CD4-positive, CD25-positive, alpha-beta regulatory T cell (primary cell): ENCODE measurements around the gene PSPC1. TPM values are rescaled to one million over a fixed set of nuclear protein-coding genes. Genes with fewer than 3 reads are reported as not detected.

Experiments
- ATAC-seq, 2 donors: fragments of 150-1000 bp; cut with Tn5 transposase; one replicate each; pipeline ENCODE4 v1.10.0; 2021; ENCODE audit warnings: low read depth in 2 of 2, moderate number of reproducible peaks in 2 of 2, moderate library complexity in 1 of 2
- DNase-seq, 3 donors: peaks; one replicate each; pipeline versions ENCODE4 v3.0.0 to v3.0.0-alpha.2; 2012 to 2022; ENCODE audit warnings: mixed read lengths in 1 of 3
- H3K27ac ChIP-seq: one replicate; pipeline ENCODE4 v1.7.0; 2013; ENCODE audit warnings: mild to moderate bottlenecking, low read length; ENCODE audit not compliant: insufficient read depth, poor library complexity, severe bottlenecking
- H3K27me3 ChIP-seq: one replicate; pipeline ENCODE4 v1.7.0; 2013; ENCODE audit warnings: low read length; ENCODE audit not compliant: control insufficient read depth, insufficient read depth
- H3K36me3 ChIP-seq: one replicate; pipeline ENCODE4 v1.7.0; 2013; ENCODE audit warnings: mild to moderate bottlenecking, low read length, moderate library complexity; ENCODE audit not compliant: control insufficient read depth, insufficient read depth
- H3K4me1 ChIP-seq: 2 replicates; pipeline ENCODE4 v1.7.0; 2013; ENCODE audit warnings: mild to moderate bottlenecking, low read length; ENCODE audit not compliant: insufficient read depth, control insufficient read depth, poor library complexity, severe bottlenecking
- H3K4me3 ChIP-seq: one replicate; pipeline ENCODE4 v1.7.0; 2013; ENCODE audit warnings: low read depth, mild to moderate bottlenecking, low read length, moderate library complexity
- H3K9me3 ChIP-seq, 2 experiments: 1 replicate in 1 of 2; 2 replicates in 1 of 2; pipeline ENCODE4 v1.7.0; 2013; ENCODE audit warnings: low read length in 2 of 2, mild to moderate bottlenecking in 1 of 2, moderate library complexity in 1 of 2; ENCODE audit not compliant: control insufficient read depth in 2 of 2
- H3K27ac Mint-ChIP-seq, 3 donors: one replicate each; pipeline ENCODE4 v1.8.0; 2020 to 2022; ENCODE audit warnings: mild to moderate bottlenecking in 3 of 3, mixed read lengths in 3 of 3, moderate library complexity in 2 of 3
- H3K27me3 Mint-ChIP-seq: one replicate; pipeline ENCODE4 v1.8.0; 2022; ENCODE audit warnings: mild to moderate bottlenecking, mixed read lengths
- H3K36me3 Mint-ChIP-seq: one replicate; pipeline ENCODE4 v1.8.0; 2020; ENCODE audit warnings: mixed read lengths
- H3K4me1 Mint-ChIP-seq, 4 donors: one replicate each; pipeline ENCODE4 v1.8.0; 2020 to 2022; ENCODE audit warnings: mixed read lengths in 4 of 4, mild to moderate bottlenecking in 1 of 4
- H3K4me3 Mint-ChIP-seq, 4 donors: one replicate each; pipeline ENCODE4 v1.8.0; 2020 to 2022; ENCODE audit warnings: mild to moderate bottlenecking in 4 of 4, mixed read lengths in 4 of 4, moderate library complexity in 3 of 4
- H3K9me3 Mint-ChIP-seq, 7 donors: one replicate each; pipeline ENCODE4 v1.8.0; 2020 to 2022; ENCODE audit warnings: mixed read lengths in 7 of 7, mild to moderate bottlenecking in 3 of 7, moderate library complexity in 2 of 7
- polyA plus RNA-seq, 4 donors: library from polyadenylated mRNA; unstranded; fragments of 300-500 nt; fragmentation: Illumina TruSeq; gene quantifications; one replicate each; pipeline ENCODE4 v1.2.3, GENCODE V29; 2021
- total RNA-seq: library from RNA; stranded (reverse); gene quantifications from one replicate; pipeline ENCODE4 v1.2.3, GENCODE V29; 2022

The PSPC1 gene
- total and polyA plus RNA-seq, 5 donors from 2014 or later = 24.4 to 107 (median 32.3) TPM

DNA sequence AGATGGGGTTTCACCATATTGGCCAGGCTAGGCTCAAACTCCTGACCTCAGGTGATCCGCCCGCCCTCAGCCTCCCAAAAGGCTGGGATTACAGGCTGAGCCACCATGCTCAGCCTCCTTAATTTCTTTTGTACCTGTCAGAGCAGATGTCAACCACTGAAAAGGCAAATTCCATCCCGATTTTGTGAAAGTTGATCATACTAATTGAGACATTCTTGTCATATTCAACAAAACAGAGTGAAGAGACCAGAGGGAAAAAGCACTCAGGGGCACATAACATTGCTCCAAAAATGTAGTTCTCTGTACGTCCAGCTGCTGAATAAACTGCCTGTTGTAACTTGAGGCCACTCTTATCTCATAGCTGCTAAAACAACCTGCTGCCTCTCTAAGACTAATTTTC is 27.4 kb upstream of the PSPC1 start:
- H3K36me3 Mint-ChIP-seq = peaks cover 3% of the 10 kb centered on the region
- H3K4me3 ChIP-seq = no peak overlapping the region
- no peaks in the 10 kb centered on the region for H3K4me1 Mint-ChIP-seq
- H3K27ac ChIP-seq = no peak overlapping the region
- no peak overlapping the region for H3K4me3 Mint-ChIP-seq
- no peaks in the 10 kb centered on the region for H3K27me3 Mint-ChIP-seq
- no peak overlapping the region for H3K27ac Mint-ChIP-seq
- no peaks in the 10 kb centered on the region for H3K9me3 ChIP-seq
- DNase-seq = no peak
- ATAC-seq = no peak
- no peaks in the 10 kb centered on the region for H3K4me1 ChIP-seq
- no peaks in the 10 kb centered on the region for H3K27me3 ChIP-seq
- H3K9me3 Mint-ChIP-seq = peaks cover 0 to 2% (median 0%) of the 10 kb centered on the region in 7 donors
- H3K36me3 ChIP-seq = no peaks in the 10 kb centered on the region

DNA sequence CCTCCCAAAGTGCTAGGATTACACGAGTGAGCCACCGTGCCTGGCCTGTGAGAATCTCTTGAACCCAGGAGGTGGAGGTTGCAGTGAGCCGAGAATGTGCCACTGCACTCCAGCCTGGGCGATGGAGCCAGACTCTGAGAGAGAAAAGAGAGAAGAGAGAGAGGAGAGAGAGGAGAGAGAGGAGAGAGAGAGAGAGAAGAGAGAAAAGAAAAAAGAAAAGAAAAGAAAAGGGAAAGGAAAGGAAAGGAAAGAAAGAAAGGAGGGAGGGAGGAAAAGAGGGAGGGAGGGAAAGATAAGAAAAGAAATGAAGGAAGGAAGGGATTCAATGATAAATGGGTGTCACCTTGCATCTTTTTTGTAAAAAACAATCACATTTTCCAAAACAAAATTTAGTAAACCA is 23.0 kb upstream of the PSPC1 start:
- peaks cover 0 to 2% (median 0%) of the 10 kb centered on the region in 7 donors for H3K9me3 Mint-ChIP-seq
- H3K36me3 ChIP-seq = no peaks in the 10 kb centered on the region
- no peak for ATAC-seq

DNA sequence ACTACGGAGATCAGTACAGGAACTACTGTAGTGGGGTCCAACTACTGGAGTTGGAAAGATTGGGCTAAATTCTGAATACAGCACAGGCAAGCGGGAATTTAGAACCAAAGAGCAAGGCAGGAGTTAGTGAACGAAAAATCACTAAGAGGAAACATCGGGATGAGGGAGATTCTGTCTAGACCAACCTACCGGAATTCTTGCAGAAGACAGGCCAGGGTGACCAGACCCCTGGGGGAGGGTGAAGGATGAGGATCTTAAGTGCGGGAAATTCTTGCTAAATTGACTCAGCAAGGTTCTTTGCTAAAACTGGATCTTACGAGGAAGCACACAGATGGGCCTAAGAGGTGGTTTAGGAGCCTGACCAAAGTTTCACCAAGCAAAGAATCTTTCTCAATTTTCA is 13.2 kb upstream of the PSPC1 start:
- Mint-ChIP-seq H3K4me1 (no peaks in the 10 kb centered on the region), H3K4me3 (no peak overlapping the region), H3K27ac (no peak overlapping the region), H3K9me3 (peaks cover 0 to 1% (median 0%) of the 10 kb centered on the region in 7 donors), H3K36me3 (peaks cover 5% of the 10 kb centered on the region), H3K27me3 (no peaks in the 10 kb centered on the region)
- Histone ChIP-seq H3K27ac (no peak overlapping the region), H3K36me3 (no peaks in the 10 kb centered on the region), H3K4me3 (no peak overlapping the region), H3K9me3 (no peaks in the 10 kb centered on the region), H3K4me1 (no peaks in the 10 kb centered on the region), H3K27me3 (no peaks in the 10 kb centered on the region)
- DNase-seq (no peak), ATAC-seq (no peak)

More for the DNA sequence above, 23.0 kb upstream of the PSPC1 start:
- Histone ChIP-seq H3K27ac (no peak overlapping the region), H3K9me3 (no peaks in the 10 kb centered on the region), H3K27me3 (no peaks in the 10 kb centered on the region), H3K4me3 (no peak overlapping the region), H3K4me1 (no peaks in the 10 kb centered on the region)
- Mint-ChIP-seq H3K36me3 (no peaks in the 10 kb centered on the region), H3K4me3 (no peak overlapping the region), H3K27me3 (no peaks in the 10 kb centered on the region), H3K27ac (no peak overlapping the region), H3K4me1 (no peaks in the 10 kb centered on the region)
- no peak for DNase-seq

DNA sequence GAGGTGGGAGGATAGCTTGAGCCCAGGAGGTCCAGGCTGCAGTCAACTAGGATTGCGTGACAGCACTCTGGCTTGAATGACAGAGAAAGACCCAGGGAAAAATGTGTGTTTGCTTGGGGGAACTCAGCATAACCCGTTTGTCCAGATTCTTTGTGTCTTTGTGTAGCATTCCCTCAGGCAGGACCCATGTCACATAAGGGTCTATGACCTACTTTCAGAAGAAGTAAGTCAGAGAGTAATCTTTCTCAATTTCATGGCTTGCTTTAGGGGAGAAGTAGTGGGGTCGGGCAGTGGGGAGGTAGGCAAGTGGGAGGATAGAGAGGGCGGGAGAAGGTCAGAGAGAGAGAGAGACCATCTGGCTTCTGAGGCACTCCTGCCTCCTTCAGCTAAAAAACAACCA is 11.9 kb upstream of the PSPC1 start:
- DNase-seq = no peak
- Histone ChIP-seq H3K4me3 (no peak overlapping the region), H3K36me3 (no peaks in the 10 kb centered on the region), H3K9me3 (no peaks in the 10 kb centered on the region), H3K4me1 (no peaks in the 10 kb centered on the region), H3K27me3 (no peaks in the 10 kb centered on the region), H3K27ac (no peak overlapping the region)
- Mint-ChIP-seq H3K4me3 (no peak overlapping the region), H3K9me3 (no peaks in the 10 kb centered on the region), H3K4me1 (no peaks in the 10 kb centered on the region), H3K27me3 (no peaks in the 10 kb centered on the region), H3K27ac (no peak overlapping the region), H3K36me3 (peaks cover 5% of the 10 kb centered on the region)
- ATAC-seq = no peak

DNA sequence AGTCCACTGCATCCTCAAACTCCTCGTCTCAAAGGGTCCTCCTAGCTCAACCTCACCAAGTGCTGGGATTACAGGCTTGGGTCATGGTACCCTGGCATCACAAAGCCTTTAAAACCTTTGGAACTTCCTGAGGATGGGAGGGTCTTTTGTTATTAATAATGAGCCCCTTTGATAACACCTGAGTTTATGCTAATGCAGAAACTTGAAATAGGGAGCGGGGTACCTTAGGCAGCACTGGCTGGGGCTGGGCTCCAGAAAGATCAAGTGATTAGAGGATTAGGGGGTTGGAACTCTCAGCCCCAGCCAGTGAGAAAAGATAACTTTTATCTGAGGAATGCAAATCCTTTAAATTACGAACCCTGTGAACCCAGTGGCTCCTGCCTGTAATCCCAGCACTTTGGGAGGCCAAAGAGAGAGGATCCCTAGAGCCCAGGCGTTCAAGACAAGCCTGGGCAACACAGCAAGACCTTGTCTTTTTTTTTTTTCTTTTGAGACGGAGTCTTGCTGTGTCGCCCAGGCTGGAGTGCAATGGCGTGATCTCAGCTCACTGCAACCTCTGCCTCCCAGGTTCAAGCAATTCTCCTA is 9.3 kb upstream of the PSPC1 start:
- no peak overlapping the region for H3K27ac Mint-ChIP-seq
- Histone ChIP-seq H3K36me3 (no peaks in the 10 kb centered on the region), H3K9me3 (no peaks in the 10 kb centered on the region), H3K27ac (no peak overlapping the region), H3K27me3 (no peaks in the 10 kb centered on the region), H3K4me3 (no peak overlapping the region), H3K4me1 (no peaks in the 10 kb centered on the region)
- no peak for DNase-seq
- no peaks in the 10 kb centered on the region for H3K9me3 Mint-ChIP-seq
- peak overlapping the region in 1 of 4 donors; percentile 21 for H3K4me3 Mint-ChIP-seq
- H3K4me1 Mint-ChIP-seq = peaks cover 0 to 2% (median 0%) of the 10 kb centered on the region in 4 donors
- no peaks in the 10 kb centered on the region for H3K36me3 Mint-ChIP-seq
- no peak for ATAC-seq
- H3K27me3 Mint-ChIP-seq = no peaks in the 10 kb centered on the region

DNA sequence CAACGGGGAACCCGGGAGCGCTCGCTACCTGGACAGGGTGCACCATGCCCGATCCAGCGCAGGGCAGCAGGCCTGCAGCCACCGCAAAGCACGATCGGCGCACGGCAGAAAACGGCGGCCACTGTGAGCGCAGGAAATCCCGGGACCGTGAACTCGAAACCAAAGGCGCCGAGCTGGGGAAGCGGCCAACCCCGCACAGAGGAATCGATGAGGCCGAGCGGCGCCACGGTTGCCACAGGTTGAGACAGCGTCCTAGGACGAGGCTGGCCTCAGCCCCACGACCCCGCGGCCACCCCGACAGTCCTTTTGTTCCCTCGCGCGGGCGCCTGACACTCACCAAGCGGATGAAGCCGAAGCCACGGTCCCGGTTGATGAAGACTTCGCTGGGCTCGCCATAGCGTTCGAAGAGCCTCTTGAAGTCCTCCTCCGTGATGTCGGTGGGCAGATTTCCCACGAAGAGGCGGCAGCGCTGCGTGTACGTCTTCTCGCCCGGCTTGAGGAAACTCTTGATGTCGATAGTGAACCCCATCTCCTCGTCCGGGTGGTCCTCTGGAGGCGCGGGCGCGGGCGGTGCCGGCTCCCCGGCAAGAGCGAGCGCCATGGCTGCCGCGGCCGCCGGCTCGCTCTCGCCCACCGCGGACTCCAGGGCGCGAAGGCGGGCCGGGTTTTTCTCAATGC is 557 bp downstream of the PSPC1 start:
- H3K4me3 ChIP-seq = peak overlapping the region; percentile 82

DNA sequence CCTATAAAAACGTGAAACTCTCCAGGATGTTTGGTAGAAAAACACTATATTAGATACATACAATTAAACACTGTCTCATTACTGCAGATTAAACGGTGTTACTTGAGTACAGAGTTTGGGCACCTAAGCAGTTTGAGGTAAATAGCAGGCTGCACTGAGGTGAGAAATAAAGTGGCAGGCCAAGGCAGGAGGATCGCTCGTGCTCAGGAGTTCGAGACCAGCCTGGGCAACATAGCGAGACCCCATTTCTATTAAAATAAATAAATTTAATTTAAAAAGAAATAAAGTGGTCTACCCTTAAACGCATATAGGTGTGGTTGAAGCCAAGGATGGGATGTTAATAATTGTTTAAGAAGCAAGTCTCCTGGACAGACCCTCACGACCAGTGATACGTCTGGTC is 1.2 kb downstream of the PSPC1 start:
- Histone ChIP-seq H3K4me1 (peaks cover 3% of the 10 kb centered on the region), H3K36me3 (no peaks in the 10 kb centered on the region), H3K9me3 (no peaks in the 10 kb centered on the region), H3K27me3 (no peaks in the 10 kb centered on the region), H3K27ac (peak overlapping the region; percentile 90), H3K4me3 (peak overlapping the region; percentile 82)
- ATAC-seq (no peak), DNase-seq (peak in 1 of 3 donors; percentile 34)
- H3K27ac Mint-ChIP-seq = peak overlapping the region; percentile 76 to 99 (median 99)
- H3K4me1 Mint-ChIP-seq = peaks cover 2 to 19% (median 6%) of the 10 kb centered on the region in 4 donors
- peaks cover 0 to 6% (median 0%) of the 10 kb centered on the region in 7 donors for H3K9me3 Mint-ChIP-seq
- peaks cover 6% of the 10 kb centered on the region for H3K27me3 Mint-ChIP-seq
- H3K36me3 Mint-ChIP-seq = no peaks in the 10 kb centered on the region
- H3K4me3 Mint-ChIP-seq = peak overlapping the region; percentile 95 to 100 (median 99)

More for the DNA sequence above, 557 bp downstream of the PSPC1 start:
- H3K36me3 Mint-ChIP-seq = no peaks in the 10 kb centered on the region
- H3K9me3 Mint-ChIP-seq = peaks cover 0 to 6% (median 0%) of the 10 kb centered on the region in 7 donors
- peak; percentile 36 to 70 (median 50) for DNase-seq
- no peaks in the 10 kb centered on the region for H3K36me3 ChIP-seq
- no peaks in the 10 kb centered on the region for H3K9me3 ChIP-seq
- peaks cover 6% of the 10 kb centered on the region for H3K27me3 Mint-ChIP-seq
- peaks cover 3% of the 10 kb centered on the region for H3K4me1 ChIP-seq
- ATAC-seq = peak; percentile 40 to 43
- peak overlapping the region; percentile 99 for H3K27ac Mint-ChIP-seq
- peak overlapping the region; percentile 90 for H3K27ac ChIP-seq
- H3K27me3 ChIP-seq = no peaks in the 10 kb centered on the region
- peak overlapping the region; percentile 95 to 100 (median 99) for H3K4me3 Mint-ChIP-seq
- H3K4me1 Mint-ChIP-seq = peaks cover 2 to 18% (median 6%) of the 10 kb centered on the region in 4 donors
